ENCODE data around the gene MAGI2.
"Not testable (repeated sequence)": the region's sequence is repeated elsewhere in the genome, so short reads cannot be mapped to it uniquely, and the experiment has no call there.

MAGI2 gene

DNA sequence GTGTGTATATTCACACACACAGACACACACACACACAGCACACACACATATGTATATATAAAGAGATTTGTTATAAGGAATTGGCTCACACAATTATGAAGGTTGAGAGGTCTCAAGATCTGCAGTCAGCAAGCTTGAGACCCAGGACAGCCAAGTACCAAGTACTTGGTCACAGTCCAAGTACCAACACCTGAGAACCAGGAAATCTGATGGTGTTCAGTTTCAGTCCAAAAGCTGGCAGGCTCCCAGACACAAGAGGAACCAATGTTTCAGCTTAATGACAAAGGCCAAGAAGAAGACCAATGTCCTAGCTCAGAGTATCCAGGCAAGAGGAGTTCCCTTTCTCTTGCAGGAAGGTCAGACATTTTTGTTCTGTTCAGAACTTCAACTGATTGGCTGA, 780.2 kb downstream of the MAGI2 start:
- DNase-seq (ENCODE audit: low read depth): no peak
- no peak overlapping the region for H3K4me3 ChIP-seq (ENCODE audit: low read depth, low read length)

DNA sequence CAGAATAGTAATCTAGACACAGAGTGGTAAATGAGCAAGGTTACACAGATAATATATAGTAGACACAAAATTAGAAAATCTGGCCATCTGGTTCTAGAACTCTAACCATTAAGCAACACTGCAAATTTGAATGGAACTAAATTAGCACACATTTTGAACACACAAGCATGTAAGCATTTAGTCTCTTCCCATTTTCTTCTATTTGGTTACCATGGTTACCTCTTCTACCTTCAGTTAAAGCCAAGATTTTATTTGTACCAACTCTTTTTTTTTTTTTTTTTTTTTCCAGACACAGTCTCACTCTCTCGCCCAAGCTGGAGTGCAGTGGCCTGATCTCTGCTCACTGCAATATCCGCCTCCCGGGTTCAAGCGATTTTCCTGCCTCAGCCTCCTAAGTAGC, 790.5 kb downstream of the MAGI2 start:
- no peak overlapping the region for H3K4me3 ChIP-seq (ENCODE audit: low read depth, low read length)
- no peak for DNase-seq (ENCODE audit: low read depth)

DNA sequence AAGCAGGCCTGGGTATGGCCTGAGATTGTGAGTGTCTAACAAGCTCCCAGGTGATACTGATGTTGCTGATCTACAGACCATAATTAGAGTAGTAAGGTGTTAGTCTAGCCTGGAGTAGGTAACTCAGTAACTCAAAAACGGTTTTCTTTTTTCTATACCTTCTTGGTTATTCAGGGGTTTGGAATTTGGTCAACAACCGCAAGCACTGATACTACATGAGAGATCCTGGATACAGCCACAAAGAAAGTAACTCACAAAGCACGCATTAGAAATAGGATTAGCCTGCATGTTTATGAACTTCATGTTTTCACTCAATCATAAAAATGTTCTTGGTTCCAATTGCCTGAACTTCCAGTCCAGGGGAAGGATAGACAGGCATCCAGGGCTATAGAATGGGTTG, 803.5 kb downstream of the MAGI2 start:
- H3K4me3 ChIP-seq (ENCODE audit: low read depth, low read length): no peak overlapping the region
- DNase-seq (ENCODE audit: low read depth): no peak

DNA sequence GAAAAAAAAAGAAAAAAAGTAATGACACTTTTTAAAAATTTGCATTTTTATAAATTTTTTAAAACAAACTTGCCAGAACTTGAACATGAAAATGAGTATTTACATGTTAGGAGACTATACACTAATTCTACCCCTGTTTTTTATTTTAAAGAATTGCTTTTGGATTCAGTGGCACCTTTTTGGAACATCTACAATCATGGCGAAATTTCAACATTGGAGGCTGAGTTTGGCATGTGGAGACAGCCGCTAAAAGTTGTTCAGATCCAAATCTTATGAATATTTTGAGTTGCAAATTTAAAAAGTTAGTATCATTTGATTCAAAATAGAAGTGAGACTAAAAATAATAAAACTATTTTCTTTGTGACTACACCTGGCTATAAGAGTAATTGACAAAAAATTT, 804.2 kb downstream of the MAGI2 start:
- DNase-seq (ENCODE audit: low read depth): no peak
- H3K4me3 ChIP-seq (ENCODE audit: low read depth, low read length): no peak overlapping the region

DNA sequence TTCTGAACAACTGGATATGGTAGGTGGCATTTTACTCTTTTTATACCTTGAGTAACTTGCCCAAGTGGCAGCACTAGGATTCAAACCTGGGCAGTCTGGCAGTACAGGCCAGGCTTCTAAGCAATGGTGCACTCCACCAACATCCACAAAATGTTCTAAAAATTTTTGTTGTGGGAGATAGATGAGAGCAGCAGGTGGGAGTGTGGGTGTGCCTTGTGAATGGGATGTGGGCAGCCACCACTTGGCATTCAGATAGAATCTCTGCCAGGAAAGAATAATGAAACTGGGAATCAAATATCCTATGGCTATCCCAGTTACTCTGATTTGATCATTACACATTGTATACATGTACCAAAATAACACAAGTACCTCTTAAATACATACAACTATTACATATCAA, 810.7 kb downstream of the MAGI2 start:
- H3K4me3 ChIP-seq (ENCODE audit: low read depth, low read length): no peak overlapping the region
- no peak for DNase-seq (ENCODE audit: low read depth)

DNA sequence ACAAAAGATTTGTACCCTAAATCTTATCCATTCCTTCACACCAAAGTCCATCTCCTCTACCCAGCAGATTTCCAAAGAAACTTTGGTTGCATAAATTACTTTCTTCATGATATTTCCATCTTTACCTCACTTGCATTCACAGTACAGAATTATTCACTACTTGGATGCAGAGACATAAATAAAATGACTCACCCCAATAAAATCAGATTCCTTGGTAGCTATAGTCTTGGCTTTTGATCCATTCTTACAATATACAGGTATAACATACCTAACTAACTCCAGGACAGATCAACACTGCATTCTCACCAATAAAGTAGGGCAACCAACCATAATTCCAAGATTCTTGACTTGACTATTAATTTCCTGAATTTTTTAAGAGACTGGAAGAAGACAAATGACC, 815.1 kb downstream of the MAGI2 start:
- DNase-seq (ENCODE audit: low read depth): no peak
- no peak overlapping the region for H3K4me3 ChIP-seq (ENCODE audit: low read depth, low read length)

DNA sequence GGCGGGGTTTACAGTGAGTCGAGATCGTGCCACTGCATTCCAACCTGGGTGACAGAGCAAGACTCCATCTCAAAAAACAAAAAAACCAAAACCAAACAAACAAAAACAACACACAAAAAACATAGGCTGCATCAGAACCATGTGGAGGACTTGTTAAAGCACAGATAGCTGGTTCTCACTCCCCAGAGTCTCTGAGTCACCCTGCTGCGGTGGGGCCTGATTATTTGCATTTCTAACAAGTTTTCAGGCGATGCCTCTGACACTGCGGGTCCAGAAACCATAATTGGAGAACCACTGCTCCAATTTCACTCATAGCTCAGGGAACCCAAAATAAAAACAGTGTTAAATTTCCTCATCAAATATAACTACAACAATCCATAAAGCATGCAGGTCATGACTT, 816.7 kb downstream of the MAGI2 start:
- H3K4me3 ChIP-seq (ENCODE audit: low read depth, low read length): no peak overlapping the region
- no peak for DNase-seq (ENCODE audit: low read depth)

DNA sequence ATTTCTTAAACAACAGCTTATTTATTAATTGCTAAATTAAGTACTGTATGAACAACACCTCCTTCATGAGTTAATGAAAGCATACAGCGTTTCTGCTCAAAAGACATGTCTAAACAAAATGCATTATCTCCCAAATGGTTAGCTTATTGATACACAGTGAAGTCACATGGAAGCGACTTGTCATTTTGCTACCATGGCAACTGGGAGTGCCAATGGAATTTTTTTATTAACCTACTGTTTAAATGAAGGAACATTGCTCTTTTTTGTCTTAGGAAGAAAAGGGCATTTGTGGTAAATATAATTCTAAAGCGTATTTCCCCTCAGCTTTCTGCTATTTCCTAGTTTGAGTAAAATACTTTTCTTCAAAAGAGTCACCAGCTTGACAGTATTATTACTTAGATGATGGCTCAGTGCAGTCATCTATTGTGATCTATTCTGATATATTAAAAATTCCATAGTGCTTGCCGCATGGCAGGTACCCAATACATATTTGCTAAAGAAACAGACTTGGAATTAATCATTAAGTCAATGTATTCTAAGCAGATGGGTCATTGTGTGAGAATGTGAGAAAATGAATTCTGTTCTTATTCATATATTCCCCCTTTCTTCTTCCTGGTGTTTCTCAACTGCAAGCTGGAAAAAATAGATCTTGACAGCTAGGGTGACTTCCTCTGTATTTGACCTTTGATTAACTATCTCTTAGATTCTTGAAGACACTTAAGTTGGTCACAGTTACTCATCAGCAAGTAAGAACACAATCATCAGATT, 818.3 kb downstream of the MAGI2 start:
- no peak for DNase-seq (ENCODE audit: low read depth)
- no peak overlapping the region for H3K4me3 ChIP-seq (ENCODE audit: low read depth, low read length)

DNA sequence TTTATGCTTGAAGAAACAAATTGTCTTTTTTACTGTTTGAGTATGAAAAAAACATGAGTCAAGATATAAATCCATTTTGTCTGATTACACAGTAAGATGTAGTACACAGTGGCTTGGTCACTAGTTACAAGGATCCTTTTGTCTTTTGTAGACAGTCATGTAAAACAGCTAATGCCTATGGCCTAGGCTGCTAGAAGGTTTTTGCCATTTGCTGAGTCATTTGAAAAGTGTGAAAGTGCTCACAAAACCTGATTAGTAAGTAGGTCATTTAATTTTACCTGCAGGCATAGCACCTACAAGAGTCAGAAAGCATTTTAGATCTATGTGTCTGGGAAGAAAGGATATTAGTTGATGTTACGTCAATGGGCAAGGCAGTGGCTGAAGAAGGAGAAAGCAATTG, 819.4 kb downstream of the MAGI2 start:
- H3K4me3 ChIP-seq (ENCODE audit: low read depth, low read length): no peak overlapping the region
- no peak for DNase-seq (ENCODE audit: low read depth)

DNA sequence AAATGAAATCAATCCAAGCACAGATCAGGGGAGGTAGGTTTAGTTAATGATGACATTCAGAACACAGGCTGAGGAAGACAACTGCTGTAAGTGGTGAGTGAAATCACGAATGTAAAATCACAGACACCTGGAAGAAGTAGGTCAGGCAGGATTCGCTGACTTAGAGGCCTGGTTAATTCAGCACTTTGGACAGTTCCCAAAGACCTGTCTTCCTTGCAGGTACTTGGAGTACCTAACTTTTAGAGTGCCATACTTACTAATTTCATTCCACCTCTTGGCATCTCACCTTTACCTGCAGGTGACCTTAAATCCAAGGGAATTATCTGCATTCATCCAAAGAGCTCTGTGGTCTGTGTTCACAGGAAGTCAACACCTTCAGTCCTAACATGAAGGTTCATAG, 832.5 kb downstream of the MAGI2 start:
- no peak for DNase-seq (ENCODE audit: low read depth)
- no peak overlapping the region for H3K4me3 ChIP-seq (ENCODE audit: low read depth, low read length)

DNA sequence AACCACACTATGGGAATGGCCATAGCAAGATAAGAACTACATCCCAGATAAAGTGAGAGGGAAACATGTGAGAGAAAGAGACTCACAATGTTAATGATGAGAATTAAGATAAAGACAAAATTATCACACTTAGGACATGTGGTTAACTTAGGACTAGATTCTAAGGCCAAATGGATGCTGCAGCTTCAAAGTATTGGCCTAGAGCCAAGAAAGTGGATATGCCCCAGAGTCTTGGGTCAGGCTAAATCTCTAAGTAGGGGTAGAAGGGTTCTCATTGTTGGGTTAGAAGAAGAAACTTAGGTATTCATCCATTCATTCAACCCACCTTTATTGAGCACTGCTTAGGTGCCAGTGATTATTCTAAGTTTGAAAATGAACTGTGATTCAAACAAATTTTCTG, 836.9 kb downstream of the MAGI2 start:
- DNase-seq (ENCODE audit: low read depth): no peak
- no peak overlapping the region for H3K4me3 ChIP-seq (ENCODE audit: low read depth, low read length)

DNA sequence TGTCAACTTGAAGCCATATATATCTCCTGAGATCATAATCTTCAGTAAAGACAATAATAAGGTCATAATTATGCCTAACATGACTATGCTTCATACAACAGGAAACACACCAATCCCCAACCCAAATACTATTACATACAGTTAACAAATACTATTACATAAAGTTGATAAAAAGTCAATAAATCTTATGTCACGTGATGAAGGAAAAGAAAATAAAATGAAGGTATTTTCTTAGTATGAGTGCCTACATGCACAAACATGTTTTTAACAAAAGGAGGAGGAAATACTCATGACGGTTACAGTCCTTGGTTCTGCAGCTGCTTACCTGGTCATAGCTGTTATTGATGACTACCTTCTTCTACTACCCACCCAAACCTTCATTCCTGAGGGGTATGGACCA, 844.2 kb downstream of the MAGI2 start:
- no peak overlapping the region for H3K4me3 ChIP-seq (ENCODE audit: low read depth, low read length)
- DNase-seq (ENCODE audit: low read depth): no peak

DNA sequence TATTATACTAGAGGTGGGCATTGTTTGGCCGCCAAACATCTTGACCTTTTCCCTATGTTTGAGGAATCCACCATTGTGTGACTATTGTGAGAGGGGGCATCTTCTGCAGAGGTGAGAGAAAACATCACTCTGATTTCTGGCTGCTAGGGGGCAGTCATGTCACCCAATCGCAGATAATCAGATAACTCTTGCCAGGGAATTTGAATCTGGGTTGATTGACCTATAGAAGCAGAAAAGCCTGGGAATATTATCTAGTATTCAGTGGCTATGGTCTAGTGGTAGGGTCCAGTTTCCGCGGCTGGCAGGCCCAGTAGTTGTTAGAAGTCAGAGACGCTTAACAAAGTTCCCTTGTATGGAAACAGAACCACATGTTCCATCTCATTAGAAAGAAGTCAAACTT, 846.4 kb downstream of the MAGI2 start:
- no peak overlapping the region for H3K4me3 ChIP-seq (ENCODE audit: low read depth, low read length)
- DNase-seq (ENCODE audit: low read depth): no peak

DNA sequence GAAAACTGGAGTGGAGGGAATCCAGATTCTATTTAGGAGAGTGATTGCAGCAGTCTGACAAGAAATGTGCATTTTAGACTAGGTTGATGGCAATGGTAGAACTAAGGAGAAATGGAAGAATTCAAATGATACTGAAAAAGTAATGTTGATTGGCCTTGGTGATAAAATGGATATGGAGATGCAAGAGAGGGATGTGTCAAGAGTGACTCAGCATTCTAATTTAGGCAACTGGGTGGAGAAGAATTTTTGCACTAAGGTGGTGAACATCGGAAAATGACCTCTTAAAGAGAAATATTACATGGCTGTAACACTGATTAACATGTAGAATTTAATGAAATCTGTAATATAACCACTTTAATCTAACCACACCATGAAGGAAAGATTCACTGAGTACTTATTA, 848.3 kb downstream of the MAGI2 start:
- no peak overlapping the region for H3K4me3 ChIP-seq (ENCODE audit: low read depth, low read length)
- no peak for DNase-seq (ENCODE audit: low read depth)

DNA sequence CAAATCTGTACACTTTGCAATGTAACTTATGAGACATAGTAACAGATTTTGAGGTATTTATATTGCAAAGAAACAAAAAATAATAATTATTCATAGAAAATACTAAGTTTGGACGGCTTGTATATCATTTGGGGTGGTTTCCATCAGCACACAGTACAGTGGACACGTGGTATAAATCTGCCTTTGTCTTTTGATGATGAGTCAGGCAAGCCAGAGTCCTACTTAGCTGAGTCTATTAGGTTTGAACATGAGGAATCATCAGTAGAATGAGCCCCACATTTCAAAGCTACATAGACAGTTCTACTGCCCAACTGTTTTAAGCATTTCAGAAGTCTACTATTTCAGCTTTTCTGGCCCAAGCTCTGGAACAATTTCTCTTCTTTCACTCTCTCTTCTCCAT, 851.7 kb downstream of the MAGI2 start:
- H3K4me3 ChIP-seq (ENCODE audit: low read depth, low read length): no peak overlapping the region
- DNase-seq (ENCODE audit: low read depth): no peak

DNA sequence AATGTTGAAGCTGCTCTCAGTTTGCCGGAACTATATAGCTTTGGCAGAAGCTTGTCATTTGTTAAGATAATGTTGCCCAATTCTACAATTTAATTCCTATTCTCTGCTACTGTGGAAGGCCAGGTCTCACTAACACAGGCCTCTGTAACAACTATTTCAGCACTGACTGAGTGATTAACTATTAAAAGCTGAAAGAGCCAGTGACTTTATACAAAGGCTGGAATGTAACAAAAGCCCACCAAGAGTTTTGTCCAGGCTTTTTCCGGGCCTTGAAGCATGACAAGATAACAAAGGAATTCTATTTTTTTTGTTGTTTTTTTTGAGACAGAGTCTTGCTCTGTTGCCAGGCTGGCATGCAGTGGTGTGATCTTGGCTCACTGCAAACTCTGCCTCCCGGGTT, 859.3 kb downstream of the MAGI2 start:
- DNase-seq (ENCODE audit: low read depth): no peak
- H3K4me3 ChIP-seq (ENCODE audit: low read depth, low read length): no peak overlapping the region

DNA sequence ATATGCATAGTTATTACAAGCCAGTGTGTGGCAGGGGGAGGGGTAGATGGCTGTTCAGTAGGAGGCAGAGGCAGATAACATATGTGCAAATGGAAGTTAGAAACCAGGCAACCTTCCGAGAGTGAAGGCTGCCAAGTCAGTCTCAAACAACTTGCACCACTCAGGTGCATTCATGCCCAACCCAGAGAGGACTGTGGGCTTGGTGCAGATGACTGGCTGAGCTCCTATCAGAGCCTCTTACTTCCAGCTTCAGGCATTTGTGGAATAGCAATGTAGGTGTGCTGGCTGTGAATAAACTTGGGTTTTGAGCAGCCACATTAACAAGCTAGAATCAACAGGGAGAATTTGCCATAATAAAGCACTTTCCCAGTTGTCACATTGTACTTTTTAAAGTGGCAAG, 865.1 kb downstream of the MAGI2 start:
- DNase-seq (ENCODE audit: low read depth): no peak
- H3K4me3 ChIP-seq (ENCODE audit: low read depth, low read length): no peak overlapping the region

DNA sequence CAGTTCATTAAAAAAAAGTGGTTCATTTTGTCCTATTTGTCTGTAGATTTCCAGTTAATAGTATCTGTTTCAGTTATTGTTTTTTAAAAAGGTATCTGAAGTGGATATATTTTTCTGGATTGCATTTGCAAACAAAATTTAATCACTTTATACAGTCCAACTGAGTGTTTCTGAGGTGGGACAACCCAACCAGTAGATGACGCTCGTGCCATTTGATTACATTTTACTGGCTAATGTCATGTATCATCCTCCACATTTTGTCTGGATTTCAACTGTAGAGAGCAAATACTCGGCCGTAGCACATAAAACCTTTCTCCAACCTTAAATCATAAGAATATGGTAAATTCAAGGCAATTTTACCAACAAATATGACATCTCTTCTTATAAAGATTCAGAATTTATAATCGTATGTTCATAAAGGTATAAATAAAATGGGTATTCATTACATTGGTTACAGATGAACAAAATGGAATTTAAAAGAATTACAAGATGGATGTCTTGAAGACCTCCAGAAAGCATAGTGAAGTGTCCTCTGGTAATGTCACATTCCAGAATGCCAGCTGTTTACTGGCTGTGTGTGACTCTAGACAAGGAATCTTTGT, 865.9 kb downstream of the MAGI2 start:
- no peak for DNase-seq (ENCODE audit: low read depth)

DNA sequence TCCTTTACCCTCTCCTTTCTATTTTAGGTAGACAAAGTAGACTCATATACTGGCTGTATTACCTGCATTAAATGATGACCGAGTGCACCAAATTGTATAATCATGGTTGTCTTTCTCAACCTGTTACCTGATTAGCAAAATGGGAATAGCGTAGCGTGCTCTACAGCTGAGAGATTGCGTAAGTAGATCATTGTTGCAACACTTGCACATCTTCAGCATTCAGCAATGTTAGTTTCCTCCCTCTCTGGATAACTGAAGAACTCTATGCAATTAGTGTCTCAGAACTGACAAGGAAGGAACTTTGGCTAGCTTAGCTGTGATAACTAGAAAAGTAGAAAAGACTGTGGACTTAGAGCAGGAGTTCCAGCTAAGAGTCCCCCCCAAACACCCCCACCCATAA, 867.5 kb downstream of the MAGI2 start:
- H3K4me3 ChIP-seq (ENCODE audit: low read depth, low read length): no peak overlapping the region
- no peak for DNase-seq (ENCODE audit: low read depth)

More for the DNA sequence above, 865.9 kb downstream of the MAGI2 start:
- no peak overlapping the region for H3K4me3 ChIP-seq (ENCODE audit: low read depth, low read length)

DNA sequence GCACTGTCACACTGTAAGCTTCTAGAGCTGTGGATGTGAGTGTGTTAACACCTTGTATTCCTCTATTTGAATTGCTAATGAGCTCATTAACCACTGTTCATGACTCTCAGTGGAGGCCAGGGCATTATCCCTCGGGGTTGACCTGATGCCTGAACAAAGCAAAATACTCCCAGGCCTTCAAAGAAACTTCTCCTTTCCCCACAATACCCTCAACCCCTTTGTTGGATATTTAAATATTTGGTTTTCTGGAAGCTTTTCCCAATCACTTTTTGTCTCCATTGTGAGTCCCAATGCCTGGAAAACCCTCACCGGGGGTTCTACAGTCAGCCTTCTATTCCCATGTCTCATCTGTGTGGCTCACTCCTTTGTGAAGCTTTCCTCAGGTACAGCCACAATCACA, 874.8 kb downstream of the MAGI2 start:
- no peak overlapping the region for H3K4me3 ChIP-seq (ENCODE audit: low read depth, low read length)
- no peak for DNase-seq (ENCODE audit: low read depth)

DNA sequence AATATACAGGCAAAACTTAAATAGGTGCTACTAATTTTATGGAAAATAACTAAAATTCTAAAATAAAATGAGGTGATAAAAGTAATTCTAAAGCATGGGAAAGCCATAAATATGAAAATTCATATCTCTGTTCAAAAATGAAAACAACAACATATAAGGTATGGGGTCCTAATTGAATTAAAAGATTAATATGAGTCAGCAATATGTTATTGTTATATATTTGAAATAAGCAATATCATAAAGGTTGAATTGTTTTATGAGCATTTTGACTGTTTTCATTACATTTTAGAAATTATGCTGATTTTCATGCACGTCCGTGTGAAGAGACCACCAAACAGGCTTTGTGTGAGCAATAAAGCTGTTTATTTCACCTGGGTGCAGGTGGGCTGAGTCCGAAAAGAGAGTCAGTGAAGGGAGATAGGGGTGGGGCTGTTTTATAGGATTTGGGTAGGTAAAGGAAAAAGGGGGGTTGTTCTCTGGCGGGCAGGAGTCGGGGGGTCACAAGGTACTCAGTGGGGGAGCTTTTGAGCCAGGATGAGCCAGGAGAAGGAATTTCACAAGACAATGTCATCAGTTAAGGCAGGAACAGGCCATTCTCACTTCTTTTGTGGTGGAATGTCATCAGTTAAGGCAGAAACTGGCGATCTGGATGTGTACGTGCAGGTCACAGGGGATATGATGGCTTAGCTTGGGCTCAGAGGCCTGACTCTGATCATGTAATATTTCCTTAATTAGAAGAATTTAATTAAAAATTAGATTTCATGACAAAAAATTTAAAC, 876.1 kb downstream of the MAGI2 start:
- not testable (repeated sequence) for DNase-seq (ENCODE audit: low read depth); H3K4me3 ChIP-seq (ENCODE audit: low read depth, low read length)
